GM19240 (cell line): ENCODE results near the gene OPN1SW.

Experiments
- DNase-seq: peaks from one replicate; pipeline ENCODE4 v3.0.0; 2011; ENCODE audit warnings: low spot score; ENCODE audit not compliant: insufficient read length

The OPN1SW gene

DNA sequence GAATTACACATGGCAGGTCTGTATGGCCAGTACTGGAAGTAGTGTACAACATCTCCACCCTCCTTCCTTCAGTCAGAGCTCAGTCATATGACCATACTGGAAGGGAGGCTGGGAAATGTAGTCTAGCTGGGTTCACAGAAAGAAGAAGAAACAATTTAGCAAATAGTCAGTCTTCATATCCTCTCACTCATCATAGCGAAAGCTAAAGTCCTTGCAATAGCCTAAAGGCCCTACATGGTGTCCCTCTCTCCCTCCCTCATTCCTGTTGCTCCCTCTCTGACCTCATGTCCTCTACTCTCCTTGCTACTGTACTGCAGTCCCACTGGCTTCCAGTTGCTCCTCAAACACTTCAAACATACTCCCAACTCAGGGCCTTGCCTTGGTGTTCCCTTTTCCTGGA is 40.7 kb downstream of the OPN1SW start:
- no peak for DNase-seq

DNA sequence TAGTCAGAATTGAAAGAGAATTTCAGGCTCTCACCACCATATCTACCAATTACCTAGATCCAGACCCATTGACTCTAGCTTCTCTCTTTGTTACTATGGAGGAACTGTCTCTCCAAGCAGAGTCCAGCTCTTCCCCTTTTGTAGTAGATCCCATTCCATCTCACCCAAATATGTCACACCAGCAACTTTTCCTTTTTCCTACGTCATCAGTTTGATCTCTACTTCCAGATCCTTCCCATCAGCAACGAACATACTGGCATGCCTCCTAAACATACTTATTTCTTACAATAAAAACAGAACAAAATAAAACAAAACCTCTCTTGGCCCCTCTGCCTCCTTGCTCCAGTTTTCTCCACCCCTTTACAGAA is 42.3 kb downstream of the OPN1SW start:
- no peak for DNase-seq

DNA sequence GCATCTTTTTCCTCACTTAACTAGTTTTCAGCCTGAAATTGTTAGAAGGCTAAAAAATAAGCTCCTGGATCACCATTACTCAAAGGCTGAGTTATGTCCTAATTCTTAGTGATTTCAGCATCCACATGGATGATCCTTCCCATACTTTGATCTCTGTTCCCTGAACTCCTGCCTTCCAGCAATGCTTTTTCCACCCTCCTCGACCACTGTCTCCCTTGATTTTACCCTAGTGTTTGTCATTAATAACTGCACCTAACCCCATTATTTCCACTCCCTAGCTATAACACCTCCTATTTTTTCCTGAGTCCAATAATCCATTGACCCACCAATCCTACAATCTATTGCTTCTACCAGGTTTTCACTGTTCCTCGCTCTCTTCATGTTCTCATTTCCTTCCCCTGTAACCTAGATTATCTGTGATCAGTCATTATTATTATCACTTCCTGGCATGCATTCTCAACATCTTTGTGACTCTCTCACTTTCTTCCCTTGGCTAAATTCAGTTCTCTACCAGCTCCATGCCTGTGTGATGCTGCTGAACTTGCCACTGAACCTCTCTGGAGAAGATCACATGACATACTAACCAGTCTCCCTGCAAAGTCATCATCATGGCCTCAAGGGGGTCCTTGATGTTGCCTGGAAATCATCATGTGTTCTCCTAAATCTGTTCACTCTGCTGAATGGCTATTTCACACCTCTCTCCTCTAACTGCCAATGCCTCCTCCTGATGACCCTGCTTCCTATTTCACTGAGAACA is 42.9 kb downstream of the OPN1SW start:
- DNase-seq: no peak

DNA sequence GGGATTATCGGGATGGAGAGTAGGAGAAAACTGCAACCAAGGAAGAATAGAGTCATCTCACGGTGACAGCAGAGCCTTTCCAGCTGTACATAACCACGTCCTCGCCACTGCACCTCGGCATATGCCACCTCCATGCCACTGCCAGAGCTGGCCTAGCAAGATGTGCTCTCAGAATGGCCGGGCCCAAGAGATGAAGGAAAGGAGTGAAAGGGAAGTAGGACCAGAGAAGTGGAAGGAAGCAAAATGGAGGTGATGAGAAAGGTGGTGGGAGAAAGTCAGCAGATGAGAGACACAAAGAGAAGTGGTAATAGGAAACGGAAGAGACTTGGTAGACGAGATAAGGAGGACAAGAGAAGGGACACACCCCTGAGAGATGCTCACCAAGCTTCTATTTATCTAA is 44.4 kb downstream of the OPN1SW start:
- no peak for DNase-seq

DNA sequence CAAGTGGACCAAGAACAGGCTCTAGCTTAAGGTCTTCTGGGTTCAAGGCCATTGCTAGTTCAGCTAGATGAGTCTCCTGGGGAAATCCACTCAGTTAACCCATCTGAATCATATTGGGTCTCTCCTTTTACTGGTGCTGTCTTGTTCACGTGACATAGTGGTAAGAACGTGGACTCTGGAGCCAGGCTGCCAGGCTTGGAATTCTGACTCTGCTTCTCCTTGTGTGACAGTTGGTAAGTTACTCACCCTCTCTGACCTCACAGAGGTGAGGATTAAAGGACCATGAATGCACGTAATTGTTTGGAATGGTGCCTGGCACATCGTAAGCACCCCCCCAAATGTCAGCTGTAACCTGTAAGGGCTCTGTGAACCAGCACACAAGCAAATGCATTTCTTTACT is 46.1 kb downstream of the OPN1SW start:
- no peak for DNase-seq

DNA sequence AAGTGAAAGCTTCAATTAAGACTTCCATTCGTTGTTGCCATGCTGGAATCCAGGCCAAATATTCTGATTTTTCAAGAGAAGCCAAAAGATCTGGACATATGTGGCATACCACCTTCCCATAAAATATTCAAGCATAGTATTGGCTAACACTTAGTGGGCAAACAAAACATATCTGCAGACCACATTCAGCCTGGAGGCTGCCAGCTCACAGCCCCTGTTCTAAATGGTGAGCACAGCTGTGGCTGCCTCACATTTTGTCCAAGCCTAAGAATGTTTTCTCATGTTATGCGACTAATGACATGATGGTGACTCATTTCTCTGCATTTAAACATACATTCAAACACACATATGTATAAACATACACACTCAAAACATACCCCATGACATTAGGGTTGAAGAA is 47.0 kb downstream of the OPN1SW start:
- DNase-seq: no peak

DNA sequence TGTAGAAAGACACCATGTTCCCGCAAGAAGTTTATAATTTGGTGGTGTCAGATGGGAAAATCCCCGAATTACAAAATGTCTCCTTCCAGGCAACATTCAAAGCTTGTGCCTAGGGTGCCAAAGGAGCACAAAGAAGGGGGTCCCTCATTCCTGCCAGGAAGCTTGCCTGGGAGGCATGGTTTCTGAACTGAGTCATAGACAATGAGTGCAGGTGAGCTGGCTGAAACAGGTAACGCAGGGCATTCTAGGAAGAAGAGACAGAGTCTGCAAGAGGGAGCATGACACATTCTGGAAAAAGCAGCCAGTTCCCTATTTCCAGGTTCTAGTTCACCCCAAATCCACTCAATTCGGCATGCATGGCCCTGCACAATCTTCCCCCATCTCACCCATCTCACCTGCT is 48.4 kb downstream of the OPN1SW start:
- DNase-seq: no peak

DNA sequence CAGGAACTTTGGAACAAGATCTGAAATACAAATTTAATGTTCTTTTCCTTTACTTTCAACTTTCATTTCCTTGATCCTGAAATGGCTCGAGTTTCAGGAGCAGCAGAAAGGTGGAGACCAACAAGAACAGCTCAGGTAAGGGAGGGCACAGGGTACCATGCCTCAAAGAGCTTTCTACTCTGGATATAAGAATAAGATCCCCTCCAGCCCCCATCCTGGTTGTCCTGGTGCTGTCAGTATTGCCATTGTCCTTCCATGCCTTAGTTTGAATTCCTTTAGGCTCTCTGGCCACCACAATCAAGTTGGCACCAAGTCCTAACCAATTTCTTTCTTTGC is 48.9 kb downstream of the OPN1SW start:
- DNase-seq: no peak

DNA sequence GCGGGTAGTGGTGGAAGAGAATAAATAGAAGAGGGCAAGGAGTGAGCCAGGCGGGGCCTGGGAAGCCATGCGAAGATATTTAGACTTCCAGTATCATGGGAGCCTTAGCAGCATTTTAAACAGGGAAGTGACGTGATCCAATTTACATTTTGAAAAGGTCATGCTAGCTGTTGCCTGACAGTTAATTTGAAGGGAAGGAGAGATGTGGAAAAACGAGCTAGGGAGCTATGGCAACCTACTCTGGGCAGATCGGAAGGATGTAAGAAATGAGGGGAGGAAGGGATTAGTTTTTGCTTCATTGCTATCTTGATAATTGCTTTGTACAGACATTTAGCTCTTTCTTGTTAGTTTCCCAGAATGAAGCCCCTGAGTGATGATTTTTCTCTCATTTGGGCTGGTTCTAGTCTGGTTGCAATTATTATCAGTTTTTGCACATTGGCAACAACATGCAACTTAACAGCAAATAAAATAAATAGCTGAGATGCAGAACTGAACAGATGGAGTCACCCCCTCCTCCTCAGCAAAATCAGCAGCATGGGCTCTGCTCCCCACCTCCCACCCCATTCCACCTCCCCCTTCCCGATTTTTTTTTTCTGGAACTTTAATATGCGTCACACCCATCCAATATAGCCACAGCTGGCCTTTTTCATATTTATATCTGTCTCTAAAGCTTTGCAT is 49.4 kb downstream of the OPN1SW start:
- DNase-seq: no peak

DNA sequence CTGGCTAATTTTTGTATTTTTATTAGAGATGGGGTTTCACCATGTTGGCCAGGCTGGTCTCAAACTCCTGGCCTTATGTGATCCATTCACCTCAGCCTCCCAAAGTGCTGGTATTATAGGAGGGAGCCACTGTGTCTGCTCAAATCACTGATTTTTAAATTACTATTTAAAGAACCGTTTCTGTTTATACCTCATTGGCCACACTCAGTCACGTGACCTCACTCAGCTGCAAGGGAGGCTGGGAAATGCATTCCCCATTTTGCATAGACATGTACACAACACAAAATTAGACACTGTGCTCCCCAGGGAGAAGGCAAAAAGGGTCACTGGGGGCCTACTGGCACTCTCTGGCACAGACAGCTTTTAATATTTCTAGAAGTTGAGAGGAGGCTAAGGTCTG is 50.1 kb downstream of the OPN1SW start:
- DNase-seq: no peak

DNA sequence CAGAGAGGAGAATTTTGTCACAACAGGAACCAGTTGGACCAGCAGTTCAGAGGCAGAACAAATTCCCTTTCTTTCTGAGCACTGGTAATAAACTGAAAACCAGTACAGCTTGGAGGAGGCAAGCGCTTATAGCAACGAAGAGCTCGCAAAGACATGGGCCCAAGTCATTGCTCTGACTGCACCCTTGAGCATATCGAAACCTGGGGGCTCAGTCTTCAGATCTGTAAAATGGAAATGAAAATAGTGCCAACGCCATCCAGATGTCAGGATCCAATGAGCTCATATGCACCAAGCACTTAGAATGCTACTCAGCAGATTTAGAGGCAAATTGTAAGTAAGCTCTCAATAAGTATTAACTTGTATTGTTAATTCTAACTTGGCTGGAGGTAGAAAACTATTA is 50.9 kb downstream of the OPN1SW start:
- no peak for DNase-seq
